GM23338 (cell line): ENCODE results near the gene MPPED1. TPM values are rescaled to one million over a fixed set of nuclear protein-coding genes. Genes with fewer than 3 reads are reported as not detected.
A peak's percentile ranks its signal among the peaks of the same experiment; 100 is the strongest.

Experiments used
- ATAC-seq: fragments of 200-7000 bp; cut with Tn5 transposase; 3 replicates; pipeline ENCODE4 v1.9.1; 2020
- DNase-seq: peaks from one replicate; pipeline ENCODE4 v3.0.0-alpha.2; 2015; ENCODE audit warnings: low spot score
- H2AFZ ChIP-seq: fragments of 200-600 bp; sonication (generic); 2 replicates; pipeline ENCODE4 v1.8.0; 2016; ENCODE audit warnings: antibody characterized with exemption, mild to moderate bottlenecking, moderate library complexity
- H3F3A ChIP-seq: fragments of 200-600 bp; sonication (generic); replicated peaks from 2 replicates; pipeline ENCODE4 v1.8.0; 2017; ENCODE audit warnings: antibody characterized with exemption, mixed run types, low read depth
- H3K27ac ChIP-seq: fragments of 200-600 bp; sonication (generic); 2 replicates; pipeline ENCODE4 v1.6.1; 2016; ENCODE audit warnings: low read depth
- H3K27me3 ChIP-seq: fragments of 200-600 bp; sonication (generic); 2 replicates; pipeline ENCODE4 v1.8.0; 2016; ENCODE audit warnings: mild to moderate bottlenecking, mixed run types, moderate library complexity; ENCODE audit not compliant: insufficient read depth
- H3K36me3 ChIP-seq: fragments of 200-600 bp; sonication (generic); 2 replicates; pipeline ENCODE4 v1.8.0; 2016; ENCODE audit warnings: mild to moderate bottlenecking; ENCODE audit not compliant: insufficient read depth
- H3K4me1 ChIP-seq: fragments of 200-600 bp; sonication (generic); 2 replicates; pipeline ENCODE4 v1.8.0; 2016; ENCODE audit warnings: mild to moderate bottlenecking, moderate library complexity; ENCODE audit not compliant: insufficient read depth
- H3K4me2 ChIP-seq: fragments of 200-600 bp; sonication (generic); 2 replicates; pipeline ENCODE4 v1.7.1; 2017; ENCODE audit warnings: mixed run types
- H3K4me3 ChIP-seq: fragments of 200-600 bp; sonication (generic); 2 replicates; pipeline ENCODE4 v1.6.1; 2016; ENCODE audit warnings: mixed run types
- H3K79me2 ChIP-seq: fragments of 200-600 bp; sonication (generic); replicated peaks from 2 replicates; pipeline ENCODE4 v1.8.0; 2017; ENCODE audit warnings: mild to moderate bottlenecking; ENCODE audit not compliant: insufficient read depth
- H3K9me2 ChIP-seq: fragments of 200-600 bp; sonication (generic); 2 replicates; pipeline ENCODE4 v1.8.0; 2017; ENCODE audit not compliant: insufficient read depth
- H4K20me1 ChIP-seq: fragments of 200-600 bp; sonication (generic); replicated peaks from 2 replicates; pipeline ENCODE4 v1.8.0; 2017; ENCODE audit warnings: mild to moderate bottlenecking; ENCODE audit not compliant: insufficient read depth
- H3K27ac Mint-ChIP-seq: 2 replicates; pipeline ENCODE4 v1.8.0; 2020; ENCODE audit warnings: inconsistent platforms, mild to moderate bottlenecking, moderate library complexity, mixed read lengths
- H3K27me3 Mint-ChIP-seq: 3 replicates; pipeline ENCODE4 v1.8.0; 2022; ENCODE audit warnings: low read depth, mild to moderate bottlenecking, moderate library complexity, mixed read lengths, inconsistent platforms; ENCODE audit not compliant: insufficient read depth, poor library complexity
- H3K36me3 Mint-ChIP-seq: 3 replicates; pipeline ENCODE4 v1.8.0; 2021; ENCODE audit warnings: low read depth, mild to moderate bottlenecking, inconsistent platforms, moderate library complexity, mixed read lengths
- H3K4me1 Mint-ChIP-seq: 3 replicates; pipeline ENCODE4 v1.8.0; 2020; ENCODE audit warnings: mild to moderate bottlenecking, inconsistent platforms, mixed read lengths
- H3K4me3 Mint-ChIP-seq: 3 replicates; pipeline ENCODE4 v1.8.0; 2021; ENCODE audit warnings: moderate library complexity, mild to moderate bottlenecking, inconsistent platforms, mixed read lengths
- H3K9me3 Mint-ChIP-seq: 3 replicates; pipeline ENCODE4 v1.8.0; 2020; ENCODE audit warnings: moderate library complexity, mild to moderate bottlenecking, inconsistent platforms, mixed read lengths
- CREB1 ChIP-seq: fragments of 250-450 bp; sonication (Bioruptor Pico); IDR thresholded peaks from 2 replicates; pipeline ENCODE4 v1.5.0; 2020; ENCODE audit warnings: low read depth, mild to moderate bottlenecking, moderate library complexity
- EZH2 ChIP-seq: fragments of 200-600 bp; sonication (generic); IDR thresholded peaks from one replicate; pipeline ENCODE4 v1.8.0; 2017; ENCODE audit warnings: antibody characterized with exemption, mild to moderate bottlenecking, low read depth; ENCODE audit not compliant: unreplicated experiment
- EZH2phosphoT487 ChIP-seq: fragments of 200-600 bp; sonication (generic); IDR thresholded peaks from one replicate; pipeline ENCODE4 v1.8.1; 2018; ENCODE audit warnings: antibody characterized with exemption; ENCODE audit not compliant: unreplicated experiment
- JUNB ChIP-seq: IDR thresholded peaks from one replicate; pipeline ENCODE4 v1.6.1; 2016; ENCODE audit warnings: antibody characterized with exemption; ENCODE audit not compliant: unreplicated experiment
- POLR2AphosphoS5 ChIP-seq: IDR thresholded peaks from 2 replicates; pipeline ENCODE4 v1.6.1; 2016; ENCODE audit warnings: antibody characterized with exemption, low read depth
- REST ChIP-seq: IDR thresholded peaks from one replicate; pipeline ENCODE4 v1.6.1; 2018; ENCODE audit warnings: antibody characterized with exemption; ENCODE audit not compliant: unreplicated experiment
- ZNF114 ChIP-seq: fragments of 250-450 bp; sonication (Bioruptor Pico); IDR thresholded peaks from 2 replicates; pipeline ENCODE4 v1.5.0; 2020; ENCODE audit warnings: mild to moderate bottlenecking, moderate library complexity
- ZNF331 ChIP-seq: fragments of 250-450 bp; sonication (Bioruptor Pico); IDR thresholded peaks from 2 replicates; pipeline ENCODE4 v1.5.0; 2020; ENCODE audit warnings: low read depth, mild to moderate bottlenecking, moderate library complexity
- polyA plus RNA-seq: library from polyadenylated mRNA; unstranded; fragments of >200 nt; fragmentation: Nextera tagmentation; extraction: Ambion mirVana; gene quantifications from 2 replicates; pipeline ENCODE4 v1.2.1, GENCODE V29; 2016
- total RNA-seq: library from RNA; depleted of rRNA; stranded (reverse); fragments of >200 nt; shearing (Covaris generic); gene quantifications from 2 replicates; pipeline ENCODE4 v1.2.3, GENCODE V29; 2014
- TF ChIP-seq, protein P1 (sequence below), 2 experiments: fragments of 200-600 bp in 1 of 2; sonication (generic) in 1 of 2; conservative IDR thresholded peaks; 2 replicates each; pipeline versions ENCODE4 v1.5.1 to v1.6.1; 2016 to 2017; ENCODE audit warnings: antibody characterized with exemption in 2 of 2, low read depth in 2 of 2, mild to moderate bottlenecking in 2 of 2, moderate library complexity in 1 of 2
- TF ChIP-seq, protein P2 (sequence below): fragments of 250-450 bp; sonication (Bioruptor Pico); IDR thresholded peaks from 2 replicates; pipeline ENCODE4 v1.5.0; 2020; ENCODE audit warnings: mild to moderate bottlenecking, moderate library complexity

Gene MPPED1
- total and polyA plus RNA-seq, 2 experiments from 2014 or later: 0.56 TPM; not detected in 1

DNA sequence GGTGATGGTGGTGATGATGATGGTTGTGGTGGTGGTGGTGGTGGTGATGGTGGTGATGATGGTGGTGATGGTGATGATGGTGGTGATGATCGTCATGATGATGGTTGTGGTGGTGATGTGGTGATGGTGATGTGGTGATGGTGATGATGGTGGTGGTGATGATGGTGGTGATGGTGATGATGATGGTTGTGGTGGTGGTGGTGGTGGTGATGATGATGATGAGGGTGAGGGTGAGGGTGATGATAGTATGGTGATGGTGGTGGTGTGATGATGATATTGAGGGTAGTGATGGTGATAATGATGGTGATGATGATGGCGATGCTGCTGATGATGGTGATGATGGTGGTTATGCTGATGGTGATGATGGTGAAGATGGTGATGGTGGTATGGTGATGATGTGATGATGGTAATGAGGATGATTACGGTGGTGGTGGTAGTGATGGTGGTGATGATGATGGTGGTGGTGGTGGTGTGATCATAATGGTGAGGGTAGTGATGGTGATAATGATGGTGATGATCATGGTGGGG is 63.8 kb downstream of the MPPED1 start:
- no peak for DNase-seq
- H3K4me3 Mint-ChIP-seq: no peak overlapping the region
- Histone ChIP-seq H3K4me2 (no peak overlapping the region), H3K4me3 (no peak overlapping the region), H3K4me1 (no peaks in the 10 kb centered on the region), H3K79me2 (no peaks in the 10 kb centered on the region), H3K9me2 (no peaks in the 10 kb centered on the region), H3K27ac (no peak overlapping the region), H3K36me3 (no peaks in the 10 kb centered on the region), H3K27me3 (no peaks in the 10 kb centered on the region), H4K20me1 (no peaks in the 10 kb centered on the region), H3F3A (no peaks in the 10 kb centered on the region), H2AFZ (no peak overlapping the region)
- H3K9me3 Mint-ChIP-seq: no peaks in the 10 kb centered on the region
- H3K27ac Mint-ChIP-seq: no peak overlapping the region
- ATAC-seq: no peak
- peaks cover 11% of the 10 kb centered on the region for H3K27me3 Mint-ChIP-seq
- peaks cover 3% of the 10 kb centered on the region; the same call in 1 of the 3 replicates for H3K4me1 Mint-ChIP-seq
- no peaks in the 10 kb centered on the region for H3K36me3 Mint-ChIP-seq
- no peak for TF ChIP-seq EZH2
- TF ChIP-seq CREB1 (CRISPR knock-in tag): no peak
- no peak for TF ChIP-seq JUNB
- no peak for TF ChIP-seq POLR2AphosphoS5
- TF ChIP-seq EZH2phosphoT487: no peak
- TF ChIP-seq ZNF331 (CRISPR knock-in tag): no peak
- TF ChIP-seq ZNF114: no peak
- TF ChIP-seq REST: no peak

DNA sequence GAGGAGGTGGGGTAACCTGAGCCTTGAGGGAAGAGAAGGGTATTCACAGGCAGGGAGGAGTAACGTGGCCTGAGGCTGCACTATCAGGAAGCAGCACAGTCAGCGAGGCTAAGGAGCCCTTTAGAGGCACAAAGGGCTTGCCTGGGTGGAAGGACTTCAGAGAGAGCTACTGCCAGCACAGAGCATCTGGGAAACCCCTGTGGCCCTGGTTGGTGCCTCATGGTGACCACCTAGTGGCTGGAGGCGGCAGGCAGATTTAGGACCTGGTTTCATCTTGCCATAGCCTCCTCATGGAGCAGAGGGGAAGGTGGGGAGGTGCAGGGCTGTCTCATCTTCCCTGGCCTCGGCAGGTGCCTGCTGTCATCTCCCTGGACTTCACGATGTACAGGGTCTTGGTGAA is 64.5 kb downstream of the MPPED1 start:
- Histone ChIP-seq H4K20me1 (no peaks in the 10 kb centered on the region), H3K9me2 (no peaks in the 10 kb centered on the region), H3K79me2 (no peaks in the 10 kb centered on the region), H3K4me3 (no peak overlapping the region), H3K27me3 (no peaks in the 10 kb centered on the region), H3K4me2 (no peak overlapping the region), H3K4me1 (peaks cover 1% of the 10 kb centered on the region; the same call in 1 of the 2 replicates), H3K36me3 (no peaks in the 10 kb centered on the region), H2AFZ (no peak overlapping the region), H3F3A (no peaks in the 10 kb centered on the region), H3K27ac (no peak overlapping the region)
- TF ChIP-seq, protein P1, sequence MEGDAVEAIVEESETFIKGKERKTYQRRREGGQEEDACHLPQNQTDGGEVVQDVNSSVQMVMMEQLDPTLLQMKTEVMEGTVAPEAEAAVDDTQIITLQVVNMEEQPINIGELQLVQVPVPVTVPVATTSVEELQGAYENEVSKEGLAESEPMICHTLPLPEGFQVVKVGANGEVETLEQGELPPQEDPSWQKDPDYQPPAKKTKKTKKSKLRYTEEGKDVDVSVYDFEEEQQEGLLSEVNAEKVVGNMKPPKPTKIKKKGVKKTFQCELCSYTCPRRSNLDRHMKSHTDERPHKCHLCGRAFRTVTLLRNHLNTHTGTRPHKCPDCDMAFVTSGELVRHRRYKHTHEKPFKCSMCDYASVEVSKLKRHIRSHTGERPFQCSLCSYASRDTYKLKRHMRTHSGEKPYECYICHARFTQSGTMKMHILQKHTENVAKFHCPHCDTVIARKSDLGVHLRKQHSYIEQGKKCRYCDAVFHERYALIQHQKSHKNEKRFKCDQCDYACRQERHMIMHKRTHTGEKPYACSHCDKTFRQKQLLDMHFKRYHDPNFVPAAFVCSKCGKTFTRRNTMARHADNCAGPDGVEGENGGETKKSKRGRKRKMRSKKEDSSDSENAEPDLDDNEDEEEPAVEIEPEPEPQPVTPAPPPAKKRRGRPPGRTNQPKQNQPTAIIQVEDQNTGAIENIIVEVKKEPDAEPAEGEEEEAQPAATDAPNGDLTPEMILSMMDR (conservative IDR thresholded peaks at IDR 0.05; ENCODE audit: low read depth in 2 of 2): peak in 1 of 2 experiments; percentile 59
- TF ChIP-seq, protein P2, sequence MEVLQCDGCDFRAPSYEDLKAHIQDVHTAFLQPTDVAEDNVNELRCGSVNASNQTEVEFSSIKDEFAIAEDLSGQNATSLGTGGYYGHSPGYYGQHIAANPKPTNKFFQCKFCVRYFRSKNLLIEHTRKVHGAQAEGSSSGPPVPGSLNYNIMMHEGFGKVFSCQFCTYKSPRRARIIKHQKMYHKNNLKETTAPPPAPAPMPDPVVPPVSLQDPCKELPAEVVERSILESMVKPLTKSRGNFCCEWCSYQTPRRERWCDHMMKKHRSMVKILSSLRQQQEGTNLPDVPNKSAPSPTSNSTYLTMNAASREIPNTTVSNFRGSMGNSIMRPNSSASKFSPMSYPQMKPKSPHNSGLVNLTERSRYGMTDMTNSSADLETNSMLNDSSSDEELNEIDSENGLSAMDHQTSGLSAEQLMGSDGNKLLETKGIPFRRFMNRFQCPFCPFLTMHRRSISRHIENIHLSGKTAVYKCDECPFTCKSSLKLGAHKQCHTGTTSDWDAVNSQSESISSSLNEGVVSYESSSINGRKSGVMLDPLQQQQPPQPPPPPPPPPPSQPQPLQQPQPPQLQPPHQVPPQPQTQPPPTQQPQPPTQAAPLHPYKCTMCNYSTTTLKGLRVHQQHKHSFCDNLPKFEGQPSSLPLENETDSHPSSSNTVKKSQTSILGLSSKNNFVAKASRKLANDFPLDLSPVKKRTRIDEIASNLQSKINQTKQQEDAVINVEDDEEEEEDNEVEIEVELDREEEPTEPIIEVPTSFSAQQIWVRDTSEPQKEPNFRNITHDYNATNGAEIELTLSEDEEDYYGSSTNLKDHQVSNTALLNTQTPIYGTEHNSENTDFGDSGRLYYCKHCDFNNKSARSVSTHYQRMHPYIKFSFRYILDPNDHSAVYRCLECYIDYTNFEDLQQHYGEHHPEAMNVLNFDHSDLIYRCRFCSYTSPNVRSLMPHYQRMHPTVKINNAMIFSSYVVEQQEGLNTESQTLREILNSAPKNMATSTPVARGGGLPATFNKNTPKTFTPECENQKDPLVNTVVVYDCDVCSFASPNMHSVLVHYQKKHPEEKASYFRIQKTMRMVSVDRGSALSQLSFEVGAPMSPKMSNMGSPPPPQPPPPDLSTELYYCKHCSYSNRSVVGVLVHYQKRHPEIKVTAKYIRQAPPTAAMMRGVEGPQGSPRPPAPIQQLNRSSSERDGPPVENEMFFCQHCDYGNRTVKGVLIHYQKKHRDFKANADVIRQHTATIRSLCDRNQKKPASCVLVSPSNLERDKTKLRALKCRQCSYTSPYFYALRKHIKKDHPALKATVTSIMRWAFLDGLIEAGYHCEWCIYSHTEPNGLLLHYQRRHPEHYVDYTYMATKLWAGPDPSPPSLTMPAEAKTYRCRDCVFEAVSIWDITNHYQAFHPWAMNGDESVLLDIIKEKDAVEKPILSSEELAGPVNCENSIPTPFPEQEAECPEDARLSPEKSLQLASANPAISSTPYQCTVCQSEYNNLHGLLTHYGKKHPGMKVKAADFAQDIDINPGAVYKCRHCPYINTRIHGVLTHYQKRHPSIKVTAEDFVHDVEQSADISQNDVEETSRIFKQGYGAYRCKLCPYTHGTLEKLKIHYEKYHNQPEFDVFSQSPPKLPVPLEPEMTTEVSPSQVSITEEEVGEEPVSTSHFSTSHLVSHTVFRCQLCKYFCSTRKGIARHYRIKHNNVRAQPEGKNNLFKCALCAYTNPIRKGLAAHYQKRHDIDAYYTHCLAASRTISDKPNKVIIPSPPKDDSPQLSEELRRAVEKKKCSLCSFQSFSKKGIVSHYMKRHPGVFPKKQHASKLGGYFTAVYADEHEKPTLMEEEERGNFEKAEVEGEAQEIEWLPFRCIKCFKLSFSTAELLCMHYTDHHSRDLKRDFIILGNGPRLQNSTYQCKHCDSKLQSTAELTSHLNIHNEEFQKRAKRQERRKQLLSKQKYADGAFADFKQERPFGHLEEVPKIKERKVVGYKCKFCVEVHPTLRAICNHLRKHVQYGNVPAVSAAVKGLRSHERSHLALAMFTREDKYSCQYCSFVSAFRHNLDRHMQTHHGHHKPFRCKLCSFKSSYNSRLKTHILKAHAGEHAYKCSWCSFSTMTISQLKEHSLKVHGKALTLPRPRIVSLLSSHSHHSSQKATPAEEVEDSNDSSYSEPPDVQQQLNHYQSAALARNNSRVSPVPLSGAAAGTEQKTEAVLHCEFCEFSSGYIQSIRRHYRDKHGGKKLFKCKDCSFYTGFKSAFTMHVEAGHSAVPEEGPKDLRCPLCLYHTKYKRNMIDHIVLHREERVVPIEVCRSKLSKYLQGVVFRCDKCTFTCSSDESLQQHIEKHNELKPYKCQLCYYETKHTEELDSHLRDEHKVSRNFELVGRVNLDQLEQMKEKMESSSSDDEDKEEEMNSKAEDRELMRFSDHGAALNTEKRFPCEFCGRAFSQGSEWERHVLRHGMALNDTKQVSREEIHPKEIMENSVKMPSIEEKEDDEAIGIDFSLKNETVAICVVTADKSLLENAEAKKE (CRISPR knock-in tag): 0 out of 2 replicates have a peak, but pooled peaks have one; percentile 12
- no peak for TF ChIP-seq JUNB
- ATAC-seq: peak; percentile 86
- Mint-ChIP-seq H3K27ac (no peak overlapping the region), H3K36me3 (no peaks in the 10 kb centered on the region), H3K4me3 (no peak overlapping the region), H3K27me3 (peaks cover 10% of the 10 kb centered on the region), H3K9me3 (no peaks in the 10 kb centered on the region), H3K4me1 (peaks cover 6% of the 10 kb centered on the region; the same call in 2 of the 3 replicates)
- peak; percentile 49 for DNase-seq
